Ovary (tissue), 3 donors: ENCODE measurements around the gene LSP1.

Source experiments
- POLR2A ChIP-seq: fragments of 450-650 bp; IDR thresholded peaks from one replicate; pipeline ENCODE4 v1.6.1; 2017; ENCODE audit warnings: antibody characterized with exemption, mild to moderate bottlenecking, moderate library complexity
- TF ChIP-seq, protein P1 (sequence below), 3 donors: fragments of 450-650 bp in 2 of 3; fragments of 200-600 bp in 1 of 3; IDR thresholded peaks; one replicate each; pipeline versions ENCODE4 v1.5.1 to v1.8.0; 2016 to 2022; ENCODE audit warnings: antibody characterized with exemption in 3 of 3, mild to moderate bottlenecking in 1 of 3
- donor health status: DM: no; HTN: no; CAD: no.

DNA sequence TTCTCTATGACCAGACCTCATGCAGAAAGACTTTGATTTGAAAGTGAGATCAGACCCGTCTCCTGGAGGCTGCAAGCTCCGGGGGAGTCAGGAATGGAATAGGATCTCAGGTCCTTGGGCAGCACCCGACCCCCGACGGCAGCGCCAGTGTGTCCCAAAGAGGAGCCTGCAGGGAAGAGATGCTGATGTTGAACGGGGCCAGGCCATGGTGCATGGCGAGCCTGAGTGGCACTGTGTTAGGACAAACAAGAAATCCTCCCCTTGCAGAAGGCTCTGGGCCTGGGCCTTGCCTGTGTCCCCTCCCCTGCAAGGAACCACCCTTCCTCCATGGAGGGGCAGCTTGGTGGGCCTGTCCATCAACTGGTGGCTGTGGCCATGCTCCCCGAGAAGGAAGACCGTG lies 38.2 kb upstream of the LSP1 start:
- TF ChIP-seq, protein P1, sequence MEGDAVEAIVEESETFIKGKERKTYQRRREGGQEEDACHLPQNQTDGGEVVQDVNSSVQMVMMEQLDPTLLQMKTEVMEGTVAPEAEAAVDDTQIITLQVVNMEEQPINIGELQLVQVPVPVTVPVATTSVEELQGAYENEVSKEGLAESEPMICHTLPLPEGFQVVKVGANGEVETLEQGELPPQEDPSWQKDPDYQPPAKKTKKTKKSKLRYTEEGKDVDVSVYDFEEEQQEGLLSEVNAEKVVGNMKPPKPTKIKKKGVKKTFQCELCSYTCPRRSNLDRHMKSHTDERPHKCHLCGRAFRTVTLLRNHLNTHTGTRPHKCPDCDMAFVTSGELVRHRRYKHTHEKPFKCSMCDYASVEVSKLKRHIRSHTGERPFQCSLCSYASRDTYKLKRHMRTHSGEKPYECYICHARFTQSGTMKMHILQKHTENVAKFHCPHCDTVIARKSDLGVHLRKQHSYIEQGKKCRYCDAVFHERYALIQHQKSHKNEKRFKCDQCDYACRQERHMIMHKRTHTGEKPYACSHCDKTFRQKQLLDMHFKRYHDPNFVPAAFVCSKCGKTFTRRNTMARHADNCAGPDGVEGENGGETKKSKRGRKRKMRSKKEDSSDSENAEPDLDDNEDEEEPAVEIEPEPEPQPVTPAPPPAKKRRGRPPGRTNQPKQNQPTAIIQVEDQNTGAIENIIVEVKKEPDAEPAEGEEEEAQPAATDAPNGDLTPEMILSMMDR (IDR thresholded peaks at IDR 0.05), result no peak
- no peak for TF ChIP-seq POLR2A
